Lung microvascular endothelial cell (primary cell): ENCODE results near the gene SNAP47. TPM values are rescaled to one million over a fixed set of nuclear protein-coding genes. Genes with fewer than 3 reads are reported as not detected.
A peak's percentile ranks its signal among the peaks of the same experiment; 100 is the strongest.

Experiments used
- DNase-seq, 2 donors: peaks; one replicate each; pipeline versions ENCODE4 v3.0.0 to v3.0.0-alpha.2; 2010; ENCODE audit warnings: low read depth in 2 of 2
- total RNA-seq: library from RNA; depleted of rRNA; stranded (reverse); fragments of >200 nt; gene quantifications from 2 replicates; pipeline ENCODE4 v1.2.1, GENCODE V29; 2014

SNAP47 gene
- total RNA-seq, 1 donor from 2014 or later: 28.0 TPM

GRCh38 chr1:227781314-227781930 is 46.2 kb downstream of the SNAP47 start:
- DNase-seq: no peak

- DNase-seq: no peak
Observed at GRCh38 chr1:227782226-227782625, 47.0 kb downstream of the SNAP47 start.

- DNase-seq: no peak
Observed at GRCh38 chr1:227785094-227785804, 50.0 kb downstream of the SNAP47 start.

- DNase-seq: no peak
Observed at GRCh38 chr1:227785805-227786671, 50.8 kb downstream of the SNAP47 start.

GRCh38 chr1:227786673-227787512 is 51.7 kb downstream of the SNAP47 start:
- no peak for DNase-seq

- peak; percentile 90 to 95 for DNase-seq
Observed at GRCh38 chr1:227787513-227788270, 52.5 kb downstream of the SNAP47 start.

- DNase-seq: peak in 1 of 2 donors; percentile 41
Observed at GRCh38 chr1:227788271-227789083, 53.2 kb downstream of the SNAP47 start.

- DNase-seq: no peak
Observed at GRCh38 chr1:227789084-227790033, 54.1 kb downstream of the SNAP47 start.

- DNase-seq: no peak
Observed at GRCh38 chr1:227790034-227790400, 54.8 kb downstream of the SNAP47 start.

- DNase-seq: no peak
Observed at GRCh38 chr1:227790868-227791267, 55.6 kb downstream of the SNAP47 start.

GRCh38 chr1:227791425-227792143 is 56.3 kb downstream of the SNAP47 start:
- no peak for DNase-seq

- no peak for DNase-seq
Observed at GRCh38 chr1:227792216-227793078, 57.2 kb downstream of the SNAP47 start.

- DNase-seq: no peak
Observed at GRCh38 chr1:227793079-227793947, 58.1 kb downstream of the SNAP47 start.

- no peak for DNase-seq
Observed at GRCh38 chr1:227793948-227794816, 58.9 kb downstream of the SNAP47 start.

- DNase-seq: no peak
Observed at GRCh38 chr1:227794817-227795192, 59.6 kb downstream of the SNAP47 start.
